ENCODE results near the gene CRTC2. TPM values are rescaled to one million over a fixed set of nuclear protein-coding genes. Genes with fewer than 3 reads are reported as not detected.

CRTC2 gene
- total and polyA plus RNA-seq, 2 of the 4 experiments (the other 2 are of a cell fraction) = 2.7 to 20.1 TPM

GRCh38 chr1:153995640-153996039, 37.2 kb upstream of the CRTC2 start:
- 97% methylated on average over 6 of the region's 11 CpGs; no CpG with 5 or more reads in 1 of the 2 experiments for WGBS, 2 experiments (ENCODE audit: extremely low coverage in 2 of 2, insufficient read length in 1 of 2)
- H3K27ac ChIP-seq (ENCODE audit: insufficient read depth, low read length) = no peak overlapping the region
- ChIA-PET CTCF (no interaction called here), POLR2A (ENCODE audit: unreplicated experiment) (no interaction called here)
- no peak overlapping the region for H3K4me2 ChIP-seq (ENCODE audit: low read depth, low read length)
- H3K4me3 ChIP-seq (ENCODE audit: insufficient read depth, low read depth, low read length) = no peak overlapping the region
- peaks cover 28% of the 10 kb centered on the region for H3K36me3 ChIP-seq (ENCODE audit: control insufficient read depth, insufficient read depth, low read length)
- H2BK20ac ChIP-seq (ENCODE audit: low read depth, low read length) = no peak overlapping the region
- in situ Hi-C loops (cut with MboI; ENCODE audit: low sequenced_read_pairs) = no loop called here
- H3K56ac ChIP-seq (ENCODE audit: extremely low read depth, insufficient read depth, low read length) = no peak overlapping the region
- no peaks in the 10 kb centered on the region for H3K27me3 ChIP-seq (ENCODE audit: control insufficient read depth, insufficient read depth, low read length)
- intact Hi-C loops (cut with micrococcal nuclease) = no loop called here
- H4K5ac ChIP-seq (ENCODE audit: low read depth, low read length) = no peak overlapping the region
- dilution Hi-C loops (cut with HindIII; ENCODE audit: low sequenced_read_pairs, unreplicated experiment) = no loop called here
- H2AK9ac ChIP-seq (replicated peaks; ENCODE audit: low read depth, low read length, poor library complexity) = no peak overlapping the region
- H3K4ac ChIP-seq (ENCODE audit: low read depth, low read length) = no peak overlapping the region
- no peak overlapping the region for H2AK5ac ChIP-seq (ENCODE audit: low read depth, low read length)
- DNase-seq (no peak), ATAC-seq (ENCODE audit: low read depth) (no peak)
- no peak overlapping the region for H3K9ac ChIP-seq (ENCODE audit: low read depth, low read length)
- peaks cover 23% of the 10 kb centered on the region; the same call in 1 of the 2 replicates for H4K20me1 ChIP-seq (ENCODE audit: insufficient read depth, low read length)
- H3K23ac ChIP-seq (ENCODE audit: low read depth, low read length) = no peak overlapping the region
- H3K14ac ChIP-seq (replicated peaks; ENCODE audit: low read depth, low read length) = no peak overlapping the region
- TF ChIP-seq BHLHE40 (IDR thresholded peaks at IDR 0.05; ENCODE audit: low read depth, low read length) = no peak
- TF ChIP-seq MXI1 (IDR thresholded peaks at IDR 0.05; ENCODE audit: borderline replicate concordance, low read depth, low read length) = no peak
- no peak for TF ChIP-seq CEBPB (IDR thresholded peaks at IDR 0.05; ENCODE audit: low read depth, low read length)
- TF ChIP-seq SMC3 (IDR thresholded peaks at IDR 0.05; ENCODE audit: low read depth, low read length) = no peak
- TF ChIP-seq POLR2A (IDR thresholded peaks at IDR 0.05; ENCODE audit: low read depth, low read length) = no peak
- TF ChIP-seq RCOR1 (IDR thresholded peaks at IDR 0.05; ENCODE audit: insufficient replicate concordance, low read length) = no peak
- H3K4me1 ChIP-seq (ENCODE audit: control insufficient read depth, insufficient read depth, low read length) = 0 out of 2 replicates have a peak, but pooled peaks cover 2% of the 10 kb centered on the region
- no peak overlapping the region for H2BK5ac ChIP-seq (ENCODE audit: low read depth, low read length, poor library complexity, severe bottlenecking)
- H2BK120ac ChIP-seq (ENCODE audit: low read depth, low read length) = no peak overlapping the region
- H2AFZ ChIP-seq (replicated peaks; ENCODE audit: low read length, poor library complexity) = no peak overlapping the region
- no peak overlapping the region for H4K8ac ChIP-seq (ENCODE audit: low read depth in 2 of 2, low read length in 2 of 2)
- no peak overlapping the region for H4K91ac ChIP-seq (ENCODE audit: insufficient read depth, low read depth, low read length)
- H3K9me1 ChIP-seq (ENCODE audit: insufficient read depth, low read length) = peaks cover 4% of the 10 kb centered on the region; the same call in 1 of the 2 replicates
- H3K9me3 ChIP-seq (ENCODE audit: control insufficient read depth, insufficient read depth, low read length) = no peaks in the 10 kb centered on the region
- H3K18ac ChIP-seq (ENCODE audit: low read depth, low read length) = no peak overlapping the region
- H2BK15ac ChIP-seq (ENCODE audit: low read depth, low read length) = no peak overlapping the region
- BruUV-seq (replicated peaks) = no TSS peak
- peaks cover 17 to 37% of the 10 kb centered on the region in 2 experiments for H3K79me1 ChIP-seq (ENCODE audit: low read depth in 1 of 2, low read length in 2 of 2)

All from IMR-90 (cell line).